Nephron (organoid): ENCODE results near the gene SPOUT1.
"Not testable (repeated sequence)": the region's sequence is repeated elsewhere in the genome, so short reads cannot be mapped to it uniquely, and the experiment has no call there.

ENCODE experiments used
- H3K27ac Mint-ChIP-seq, 3 experiments: 2 replicates each; pipeline ENCODE4 v1.8.0; 2020; ENCODE audit warnings: mixed read lengths in 3 of 3, mild to moderate bottlenecking in 2 of 3, moderate library complexity in 1 of 3
- H3K27me3 Mint-ChIP-seq: 2 replicates; pipeline ENCODE4 v1.8.0; 2021; ENCODE audit warnings: low read depth, mild to moderate bottlenecking, moderate library complexity, mixed read lengths
- H3K36me3 Mint-ChIP-seq: 2 replicates; pipeline ENCODE4 v1.8.0; 2020; ENCODE audit warnings: low read depth, mixed read lengths
- H3K4me1 Mint-ChIP-seq: 2 replicates; pipeline ENCODE4 v1.8.0; 2020; ENCODE audit warnings: mixed read lengths
- H3K4me3 Mint-ChIP-seq, 3 experiments: 2 replicates each; pipeline ENCODE4 v1.8.0; 2020; ENCODE audit warnings: mild to moderate bottlenecking in 3 of 3, mixed read lengths in 3 of 3, moderate library complexity in 2 of 3
- H3K9me3 Mint-ChIP-seq: 2 replicates; pipeline ENCODE4 v1.8.0; 2020; ENCODE audit warnings: mixed read lengths
- CTCF ChIP-seq, 3 experiments: fragments of 200-600 bp; sonication (generic); IDR thresholded peaks; one replicate each; pipeline ENCODE4 v1.5.0; 2021; ENCODE audit warnings: antibody characterized with exemption in 3 of 3; ENCODE audit not compliant: unreplicated experiment in 3 of 3

SPOUT1 gene

GRCh38 chr9:128846680-128847030 lies 17.1 kb upstream of the SPOUT1 start:
- Mint-ChIP-seq H3K27me3 (no peaks in the 10 kb centered on the region), H3K36me3 (peaks cover 38% of the 10 kb centered on the region), H3K4me1 (peaks cover 10% of the 10 kb centered on the region), H3K4me3 (no peak overlapping the region), H3K27ac (no peak overlapping the region), H3K9me3 (peaks cover 21% of the 10 kb centered on the region)
- no peak for TF ChIP-seq CTCF (IDR thresholded peaks at IDR 0.05; ENCODE audit: unreplicated experiment in 3 of 3)

- Mint-ChIP-seq H3K4me3 (peak overlapping the region in 2 of 3 experiments; percentile 3 to 23), H3K27me3 (no peaks in the 10 kb centered on the region), H3K27ac (peak overlapping the region; percentile 70 to 86 (median 78)), H3K36me3 (peaks cover 26% of the 10 kb centered on the region), H3K4me1 (peaks cover 10% of the 10 kb centered on the region), H3K9me3 (peaks cover 9% of the 10 kb centered on the region)
- TF ChIP-seq CTCF (IDR thresholded peaks at IDR 0.05; ENCODE audit: unreplicated experiment in 3 of 3): no peak
Observed at GRCh38 chr9:128845186-128845931, 15.8 kb upstream of the SPOUT1 start.

GRCh38 chr9:128843171-128843570 lies 13.6 kb upstream of the SPOUT1 start:
- not testable (repeated sequence) for H3K9me3 Mint-ChIP-seq, H3K4me3 Mint-ChIP-seq, H3K27ac Mint-ChIP-seq, H3K27me3 Mint-ChIP-seq
- H3K36me3 Mint-ChIP-seq: peaks cover 23% of the 10 kb centered on the region
- peaks cover 16% of the 10 kb centered on the region for H3K4me1 Mint-ChIP-seq

GRCh38 chr9:128841694-128842492 lies 12.3 kb upstream of the SPOUT1 start:
- H3K27ac Mint-ChIP-seq: no peak overlapping the region
- H3K9me3 Mint-ChIP-seq: no peaks in the 10 kb centered on the region
- peaks cover 20% of the 10 kb centered on the region for H3K4me1 Mint-ChIP-seq
- no peak overlapping the region for H3K4me3 Mint-ChIP-seq
- H3K36me3 Mint-ChIP-seq: peaks cover 14% of the 10 kb centered on the region
- TF ChIP-seq CTCF (IDR thresholded peaks at IDR 0.05; ENCODE audit: unreplicated experiment in 3 of 3): no peak
- H3K27me3 Mint-ChIP-seq: no peaks in the 10 kb centered on the region

- Mint-ChIP-seq H3K36me3 (peaks cover 14% of the 10 kb centered on the region), H3K9me3 (no peaks in the 10 kb centered on the region), H3K27me3 (no peaks in the 10 kb centered on the region), H3K4me3 (no peak overlapping the region), H3K4me1 (peaks cover 18% of the 10 kb centered on the region), H3K27ac (no peak overlapping the region)
- TF ChIP-seq CTCF (IDR thresholded peaks at IDR 0.05; ENCODE audit: unreplicated experiment in 3 of 3): no peak
Observed at GRCh38 chr9:128840524-128840923, 10.9 kb upstream of the SPOUT1 start.

GRCh38 chr9:128838338-128838737 lies 8.7 kb upstream of the SPOUT1 start:
- Mint-ChIP-seq H3K36me3 (peaks cover 15% of the 10 kb centered on the region), H3K4me3 (no peak overlapping the region), H3K9me3 (no peaks in the 10 kb centered on the region), H3K27ac (no peak overlapping the region), H3K27me3 (no peaks in the 10 kb centered on the region), H3K4me1 (peaks cover 10% of the 10 kb centered on the region)
- no peak for TF ChIP-seq CTCF (IDR thresholded peaks at IDR 0.05; ENCODE audit: unreplicated experiment in 3 of 3)
